Measurements from ENCODE around the gene MARS1. TPM values are rescaled to one million over a fixed set of nuclear protein-coding genes. Genes with fewer than 3 reads are reported as not detected.

The MARS1 gene
- total and polyA plus RNA-seq, 2 experiments from 2014 or later: 266 to 351 TPM

- H3K4me3 ChIP-seq: no peak overlapping the region
- H3K36me3 Mint-ChIP-seq (ENCODE audit: low read depth): peaks cover 2% of the 10 kb centered on the region; the same call in 1 of the 3 replicates
- H3K27ac ChIP-seq (ENCODE audit: low read depth): no peak overlapping the region
- no peak for DNase-seq (ENCODE audit: low spot score)
- peaks cover 19% of the 10 kb centered on the region for H3K4me1 ChIP-seq (ENCODE audit: insufficient read depth)
- no peak for ATAC-seq
- no peak for TF ChIP-seq POLR2AphosphoS5 (IDR thresholded peaks at IDR 0.05; ENCODE audit: low read depth)
- TF ChIP-seq STAT1 (IDR thresholded peaks at IDR 0.05; ENCODE audit: unreplicated experiment): no peak
- TF ChIP-seq EZH2 (IDR thresholded peaks at IDR 0.05; ENCODE audit: low read depth, unreplicated experiment): no peak
- no peak for TF ChIP-seq ZNF114 (CRISPR knock-in tag; IDR thresholded peaks at IDR 0.05)
- TF ChIP-seq ZNF462 (CRISPR knock-in tag; IDR thresholded peaks at IDR 0.05): no peak
- no peak for TF ChIP-seq JUNB (IDR thresholded peaks at IDR 0.05; ENCODE audit: unreplicated experiment)
- no peak for TF ChIP-seq CTCF (conservative IDR thresholded peaks at IDR 0.05; ENCODE audit: low read depth in 2 of 2)
- TF ChIP-seq ETS1 (IDR thresholded peaks at IDR 0.05): no peak
- TF ChIP-seq EZH2phosphoT487 (IDR thresholded peaks at IDR 0.05; ENCODE audit: unreplicated experiment): no peak
- TF ChIP-seq CREB1 (CRISPR knock-in tag; IDR thresholded peaks at IDR 0.05; ENCODE audit: low read depth): no peak
- no peak for TF ChIP-seq ZNF331 (CRISPR knock-in tag; IDR thresholded peaks at IDR 0.05; ENCODE audit: low read depth)
- no peak for TF ChIP-seq REST (IDR thresholded peaks at IDR 0.05; ENCODE audit: unreplicated experiment)
- TF ChIP-seq NANOG (IDR thresholded peaks at IDR 0.05; ENCODE audit: borderline replicate concordance): no peak
- peaks cover 21% of the 10 kb centered on the region for H3K4me1 Mint-ChIP-seq
- no peak overlapping the region for H3K4me2 ChIP-seq
- H3K4me3 Mint-ChIP-seq: no peak overlapping the region
- no peaks in the 10 kb centered on the region for H3K36me3 ChIP-seq (ENCODE audit: insufficient read depth)
- no peaks in the 10 kb centered on the region; the same call in 2 of the 3 replicates for H3K9me3 Mint-ChIP-seq
- no peaks in the 10 kb centered on the region for H3K9me2 ChIP-seq (ENCODE audit: insufficient read depth)
- no peaks in the 10 kb centered on the region for H3K27me3 ChIP-seq (ENCODE audit: insufficient read depth)
- H3K27me3 Mint-ChIP-seq (ENCODE audit: insufficient read depth, low read depth, poor library complexity): peaks cover 9% of the 10 kb centered on the region
- 0 out of 2 replicates have a peak, but pooled peaks cover 4% of the 10 kb centered on the region for H3F3A ChIP-seq (replicated peaks; ENCODE audit: low read depth)
- no peak overlapping the region for H2AFZ ChIP-seq
- H3K79me2 ChIP-seq (replicated peaks; ENCODE audit: insufficient read depth): no peaks in the 10 kb centered on the region
- H3K27ac Mint-ChIP-seq: no peak overlapping the region
- H4K20me1 ChIP-seq (replicated peaks; ENCODE audit: insufficient read depth): no peaks in the 10 kb centered on the region
Observed at GRCh38 chr12:57448669-57449068, 39.2 kb upstream of the MARS1 start.

All from GM23338 (cell line).